PC-9 (cell line): ENCODE measurements around the gene MAPKAPK5. TPM values are rescaled to one million over a fixed set of nuclear protein-coding genes. Genes with fewer than 3 reads are reported as not detected.
"Not testable (repeated sequence)": the region's sequence is repeated elsewhere in the genome, so short reads cannot be mapped to it uniquely, and the experiment has no call there.

Source experiments
- BruUV-seq: library from RNA; stranded (reverse); fragments of 400-500 nt; replicated peaks from 2 replicates; lab custom pipeline; 2021; lab: Mats Ljungman, UMichigan
- CTCF ChIA-PET: fragments of 300-600 bp; sonication (Branson Sonifier 250); formaldehyde crosslinking; loops from one replicate; lab custom pipeline; 2022; ENCODE audit warnings: antibody characterized with exemption; lab: Charles Lee
- POLR2A ChIA-PET: fragments of 300-600 bp; sonication (Branson Sonifier 250); formaldehyde crosslinking; loops from one replicate; lab custom pipeline; 2022; ENCODE audit warnings: antibody characterized with exemption; ENCODE audit not compliant: unreplicated experiment; lab: Charles Lee
- DNase-seq, 2 experiments: peaks; one replicate each; pipeline versions ENCODE4 v3.0.0 to v3.0.0-alpha.2; 2015 to 2022; ENCODE audit warnings: mixed read lengths in 1 of 2
- H2AFZ ChIP-seq: fragments of 200-600 bp; sonication (generic); 2 replicates; pipeline ENCODE4 v1.8.1; 2017; ENCODE audit warnings: antibody characterized with exemption
- H3F3A ChIP-seq: fragments of 200-600 bp; sonication (generic); 2 replicates; pipeline ENCODE4 v1.8.1; 2017; ENCODE audit warnings: antibody characterized with exemption, mild to moderate bottlenecking, low read depth; ENCODE audit not compliant: insufficient read depth
- H3K27ac ChIP-seq: fragments of 200-600 bp; sonication (generic); 2 replicates; pipeline ENCODE4 v1.6.1; 2016; ENCODE audit warnings: mixed run types
- H3K27me3 ChIP-seq: fragments of 200-600 bp; sonication (generic); 2 replicates; pipeline ENCODE4 v1.6.1; 2016; ENCODE audit warnings: low read depth, mixed run types; ENCODE audit not compliant: insufficient read depth
- H3K36me3 ChIP-seq: fragments of 200-600 bp; sonication (generic); 2 replicates; pipeline ENCODE4 v1.6.1; 2016; ENCODE audit warnings: low read depth, mixed run types
- H3K4me1 ChIP-seq: fragments of 200-600 bp; sonication (generic); replicated peaks from 2 replicates; pipeline ENCODE4 v1.6.1; 2016; ENCODE audit warnings: mixed run types; ENCODE audit not compliant: insufficient read depth
- H3K4me2 ChIP-seq: fragments of 200-600 bp; sonication (generic); 2 replicates; pipeline ENCODE4 v1.6.1; 2017; ENCODE audit warnings: mixed run types
- H3K4me3 ChIP-seq: fragments of 200-600 bp; sonication (generic); 2 replicates; pipeline ENCODE4 v1.6.1; 2016; ENCODE audit warnings: mixed run types
- H3K79me2 ChIP-seq: fragments of 200-600 bp; sonication (generic); 2 replicates; pipeline ENCODE4 v1.6.1; 2017; ENCODE audit warnings: low read depth, mixed run types
- H3K9me2 ChIP-seq: fragments of 200-600 bp; sonication (generic); 2 replicates; pipeline ENCODE4 v1.8.1; 2017; ENCODE audit warnings: mild to moderate bottlenecking; ENCODE audit not compliant: insufficient read depth
- H3K9me3 ChIP-seq: fragments of 200-600 bp; sonication (generic); 2 replicates; pipeline ENCODE4 v1.8.1; 2016; ENCODE audit warnings: low read depth; ENCODE audit not compliant: insufficient read depth
- H4K20me1 ChIP-seq: fragments of 200-600 bp; sonication (generic); 2 replicates; pipeline ENCODE4 v1.8.1; 2017; ENCODE audit not compliant: insufficient read depth
- CTCF ChIP-seq: fragments of 200-600 bp; sonication (generic); conservative IDR thresholded peaks from 2 replicates; pipeline ENCODE4 v1.6.1; 2017; ENCODE audit warnings: mixed run types, antibody characterized with exemption, mild to moderate bottlenecking, moderate library complexity
- EZH2 ChIP-seq: fragments of 200-600 bp; sonication (generic); IDR thresholded peaks from 2 replicates; pipeline ENCODE4 v1.8.0; 2017; ENCODE audit warnings: antibody characterized with exemption, low read depth
- intact Hi-C: fragments of 100-400 bp; cut with micrococcal nuclease; formaldehyde crosslinking; loops from one replicate; pipeline ENCODE4 v1.10.0; 2022; ENCODE audit not compliant: unreplicated experiment
- total RNA-seq: library from RNA; stranded (reverse); gene quantifications from 2 replicates; pipeline ENCODE4 v1.2.3, GENCODE V29; 2021

Gene MAPKAPK5
- total RNA-seq, 1 experiment from 2014 or later, result 45.0 TPM

GRCh38 chr12:111823891-111824290, 18.1 kb upstream of the MAPKAPK5 start:
- Histone ChIP-seq H3F3A (peaks cover 18% of the 10 kb centered on the region), H2AFZ (no peak overlapping the region), H3K36me3 (no peaks in the 10 kb centered on the region), H3K4me3 (no peak overlapping the region), H3K9me2 (no peaks in the 10 kb centered on the region), H3K9me3 (no peaks in the 10 kb centered on the region), H3K4me2 (no peak overlapping the region), H3K79me2 (no peaks in the 10 kb centered on the region), H3K27ac (no peak overlapping the region), H3K4me1 (peaks cover 23% of the 10 kb centered on the region), H4K20me1 (no peaks in the 10 kb centered on the region), H3K27me3 (peaks cover 15% of the 10 kb centered on the region; the same call in 1 of the 2 replicates)
- TF ChIP-seq CTCF, result no peak
- no peak for TF ChIP-seq EZH2
- peak in 1 of 2 experiments; percentile 39 for DNase-seq
- intact Hi-C loops, result loop anchor here (10.0 kb wide), 1 partner anchor 561 kb away; the partner anchor contains the start of gene HECTD4
- ChIA-PET CTCF (no interaction called here), POLR2A (no interaction called here)
- no TSS peak for BruUV-seq

GRCh38 chr12:111824312-111824711, 17.7 kb upstream of the MAPKAPK5 start:
- H3K79me2 ChIP-seq, H3K27ac ChIP-seq, H3K4me2 ChIP-seq, H3K4me3 ChIP-seq, H3K9me3 ChIP-seq, H4K20me1 ChIP-seq, CTCF ChIA-PET, H3K36me3 ChIP-seq, BruUV-seq, POLR2A ChIA-PET, H3K9me2 ChIP-seq, H2AFZ ChIP-seq: not testable (repeated sequence)
- peak; percentile 58 for TF ChIP-seq CTCF
- Histone ChIP-seq H3K4me1 (peaks cover 18% of the 10 kb centered on the region), H3F3A (peaks cover 14% of the 10 kb centered on the region), H3K27me3 (peaks cover 15% of the 10 kb centered on the region; the same call in 1 of the 2 replicates)
- DNase-seq, result peak in 1 of 2 experiments; percentile 11
- intact Hi-C loops, result loop anchor here (10.0 kb wide), 1 partner anchor 560 kb away; the partner anchor contains the start of gene HECTD4

- Histone ChIP-seq H3F3A (peaks cover 2% of the 10 kb centered on the region; the same call in 1 of the 2 replicates), H3K36me3 (no peaks in the 10 kb centered on the region), H3K4me1 (peaks cover 6% of the 10 kb centered on the region; the same call in 1 of the 2 replicates), H3K4me2 (no peak overlapping the region), H3K27ac (no peak overlapping the region), H2AFZ (no peak overlapping the region), H3K27me3 (peaks cover 15% of the 10 kb centered on the region; the same call in 1 of the 2 replicates), H3K79me2 (no peaks in the 10 kb centered on the region), H3K9me2 (no peaks in the 10 kb centered on the region), H4K20me1 (no peaks in the 10 kb centered on the region), H3K4me3 (no peak overlapping the region), H3K9me3 (no peaks in the 10 kb centered on the region)
- no peak for DNase-seq
- TF ChIP-seq EZH2, result no peak
- no peak for TF ChIP-seq CTCF
- ChIA-PET CTCF (interaction anchor here (0.6 kb wide), 2 partner anchors 12 to 76 kb away, joined by 3 read pairs; no protein-coding TSS in a partner anchor), POLR2A (no interaction called here)
- intact Hi-C loops, result loop anchor here (10.0 kb wide), 1 partner anchor 559 kb away; the partner anchor contains the start of gene HECTD4
- BruUV-seq, result no TSS peak
Measured at GRCh38 chr12:111825509-111825908, 16.5 kb upstream of the MAPKAPK5 start.
